ENCODE data around the gene OTOP1.
"Not testable (repeated sequence)": the region's sequence is repeated elsewhere in the genome, so short reads cannot be mapped to it uniquely, and the experiment has no call there.

- not testable (repeated sequence) for TF ChIP-seq POLR2A (IDR thresholded peaks at IDR 0.05; ENCODE audit: low read depth, low read length); CTCF (conservative IDR thresholded peaks at IDR 0.05; ENCODE audit: low read depth, low read length); RAD21 (IDR thresholded peaks at IDR 0.05; ENCODE audit: low read length); MAZ (IDR thresholded peaks at IDR 0.05; ENCODE audit: borderline replicate concordance, low read depth, low read length); FOS (IDR thresholded peaks at IDR 0.05; ENCODE audit: low read depth, low read length); BHLHE40 (IDR thresholded peaks at IDR 0.05; ENCODE audit: low read depth, low read length); SMC3 (IDR thresholded peaks at IDR 0.05; ENCODE audit: low read depth, low read length); RCOR1 (IDR thresholded peaks at IDR 0.05; ENCODE audit: insufficient replicate concordance, low read length); CEBPB (IDR thresholded peaks at IDR 0.05; ENCODE audit: low read depth, low read length); CHD1 (IDR thresholded peaks at IDR 0.05; ENCODE audit: low read depth, low read length); USF2 (IDR thresholded peaks at IDR 0.05; ENCODE audit: low read depth, low read length); MAFK (IDR thresholded peaks at IDR 0.05; ENCODE audit: low read depth, low read length); ELK1 (IDR thresholded peaks at IDR 0.05; ENCODE audit: borderline replicate concordance, low read depth, low read length)
Measured at GRCh38 chr4:4141186-4141585, 85.5 kb downstream of the OTOP1 start.

All from IMR-90 (cell line).